Calu3 (cell line): ENCODE results near the gene ABHD1. TPM values are rescaled to one million over a fixed set of nuclear protein-coding genes. Genes with fewer than 3 reads are reported as not detected.

Experiments
- BruUV-seq: library from RNA; stranded (reverse); fragments of 400-500 nt; replicated peaks from 2 replicates; lab custom pipeline; 2021; lab: Mats Ljungman, UMichigan
- CTCF ChIA-PET: fragments of 300-600 bp; sonication (Branson Sonifier 250); formaldehyde crosslinking; loops from one replicate; lab custom pipeline; 2022; ENCODE audit warnings: antibody characterized with exemption; lab: Charles Lee
- DNase-seq: peaks from one replicate; pipeline ENCODE4 v3.0.0; 2022
- H3K27ac Mint-ChIP-seq: one replicate; pipeline ENCODE4 v1.8.0; 2022; ENCODE audit warnings: mixed read lengths; ENCODE audit not compliant: unreplicated experiment
- H3K27me3 Mint-ChIP-seq: one replicate; pipeline ENCODE4 v1.8.0; 2022; ENCODE audit warnings: mixed read lengths; ENCODE audit not compliant: unreplicated experiment
- H3K36me3 Mint-ChIP-seq: one replicate; pipeline ENCODE4 v1.8.0; 2022; ENCODE audit warnings: mild to moderate bottlenecking, moderate library complexity, mixed read lengths; ENCODE audit not compliant: insufficient read depth, unreplicated experiment
- H3K4me1 Mint-ChIP-seq: one replicate; pipeline ENCODE4 v1.8.0; 2022; ENCODE audit warnings: mild to moderate bottlenecking, low read depth, mixed read lengths; ENCODE audit not compliant: unreplicated experiment
- H3K4me3 Mint-ChIP-seq: one replicate; pipeline ENCODE4 v1.8.0; 2022; ENCODE audit warnings: mild to moderate bottlenecking, low read depth, moderate library complexity, mixed read lengths; ENCODE audit not compliant: unreplicated experiment
- H3K9me3 Mint-ChIP-seq: one replicate; pipeline ENCODE4 v1.8.0; 2022; ENCODE audit warnings: low read depth, mixed read lengths; ENCODE audit not compliant: unreplicated experiment
- intact Hi-C: fragments of 100-400 bp; cut with micrococcal nuclease; formaldehyde crosslinking; loops from one replicate; pipeline ENCODE4 v1.10.0; 2022; ENCODE audit not compliant: unreplicated experiment
- total RNA-seq: library from RNA; stranded (reverse); gene quantifications from 2 replicates; pipeline ENCODE4 v1.2.3, GENCODE V29; 2022
- TF ChIP-seq, protein P1 (sequence below): fragments of 200-600 bp; IDR thresholded peaks from one replicate; pipeline ENCODE4 v1.8.0; 2022; ENCODE audit warnings: antibody characterized with exemption; ENCODE audit not compliant: unreplicated experiment

ABHD1 gene
- total RNA-seq, 1 experiment from 2014 or later = 0.64 TPM

DNA sequence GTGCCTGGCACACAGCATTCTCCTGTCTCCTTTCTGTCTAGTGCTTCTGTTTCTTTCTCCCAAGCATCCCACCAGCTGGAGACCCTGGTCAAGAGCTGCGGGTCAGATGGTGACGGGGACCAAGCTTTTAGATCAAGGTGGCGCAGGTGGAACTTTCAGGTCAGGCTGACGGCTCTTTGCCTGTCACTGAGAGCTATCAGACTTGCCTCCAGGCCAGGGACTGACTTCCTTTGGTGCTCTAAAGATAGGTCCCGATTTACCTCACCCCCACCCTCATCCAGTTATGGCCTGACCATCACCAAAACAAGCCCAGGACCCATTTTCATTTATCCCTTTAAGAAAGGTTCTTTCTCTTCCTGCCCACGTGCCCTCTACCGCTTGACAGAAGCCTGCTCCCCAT, 46.4 kb upstream of the ABHD1 start:
- H3K4me3 Mint-ChIP-seq = no peak overlapping the region
- no TSS peak for BruUV-seq
- intact Hi-C loops = no loop called here
- no peak for DNase-seq
- H3K4me1 Mint-ChIP-seq = peaks cover 13% of the 10 kb centered on the region
- no peaks in the 10 kb centered on the region for H3K9me3 Mint-ChIP-seq
- peaks cover 9% of the 10 kb centered on the region for H3K36me3 Mint-ChIP-seq
- no peak overlapping the region for H3K27ac Mint-ChIP-seq
- CTCF ChIA-PET = no interaction called here
- TF ChIP-seq, protein P1, sequence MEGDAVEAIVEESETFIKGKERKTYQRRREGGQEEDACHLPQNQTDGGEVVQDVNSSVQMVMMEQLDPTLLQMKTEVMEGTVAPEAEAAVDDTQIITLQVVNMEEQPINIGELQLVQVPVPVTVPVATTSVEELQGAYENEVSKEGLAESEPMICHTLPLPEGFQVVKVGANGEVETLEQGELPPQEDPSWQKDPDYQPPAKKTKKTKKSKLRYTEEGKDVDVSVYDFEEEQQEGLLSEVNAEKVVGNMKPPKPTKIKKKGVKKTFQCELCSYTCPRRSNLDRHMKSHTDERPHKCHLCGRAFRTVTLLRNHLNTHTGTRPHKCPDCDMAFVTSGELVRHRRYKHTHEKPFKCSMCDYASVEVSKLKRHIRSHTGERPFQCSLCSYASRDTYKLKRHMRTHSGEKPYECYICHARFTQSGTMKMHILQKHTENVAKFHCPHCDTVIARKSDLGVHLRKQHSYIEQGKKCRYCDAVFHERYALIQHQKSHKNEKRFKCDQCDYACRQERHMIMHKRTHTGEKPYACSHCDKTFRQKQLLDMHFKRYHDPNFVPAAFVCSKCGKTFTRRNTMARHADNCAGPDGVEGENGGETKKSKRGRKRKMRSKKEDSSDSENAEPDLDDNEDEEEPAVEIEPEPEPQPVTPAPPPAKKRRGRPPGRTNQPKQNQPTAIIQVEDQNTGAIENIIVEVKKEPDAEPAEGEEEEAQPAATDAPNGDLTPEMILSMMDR = no peak
- peaks cover 60% of the 10 kb centered on the region for H3K27me3 Mint-ChIP-seq

DNA sequence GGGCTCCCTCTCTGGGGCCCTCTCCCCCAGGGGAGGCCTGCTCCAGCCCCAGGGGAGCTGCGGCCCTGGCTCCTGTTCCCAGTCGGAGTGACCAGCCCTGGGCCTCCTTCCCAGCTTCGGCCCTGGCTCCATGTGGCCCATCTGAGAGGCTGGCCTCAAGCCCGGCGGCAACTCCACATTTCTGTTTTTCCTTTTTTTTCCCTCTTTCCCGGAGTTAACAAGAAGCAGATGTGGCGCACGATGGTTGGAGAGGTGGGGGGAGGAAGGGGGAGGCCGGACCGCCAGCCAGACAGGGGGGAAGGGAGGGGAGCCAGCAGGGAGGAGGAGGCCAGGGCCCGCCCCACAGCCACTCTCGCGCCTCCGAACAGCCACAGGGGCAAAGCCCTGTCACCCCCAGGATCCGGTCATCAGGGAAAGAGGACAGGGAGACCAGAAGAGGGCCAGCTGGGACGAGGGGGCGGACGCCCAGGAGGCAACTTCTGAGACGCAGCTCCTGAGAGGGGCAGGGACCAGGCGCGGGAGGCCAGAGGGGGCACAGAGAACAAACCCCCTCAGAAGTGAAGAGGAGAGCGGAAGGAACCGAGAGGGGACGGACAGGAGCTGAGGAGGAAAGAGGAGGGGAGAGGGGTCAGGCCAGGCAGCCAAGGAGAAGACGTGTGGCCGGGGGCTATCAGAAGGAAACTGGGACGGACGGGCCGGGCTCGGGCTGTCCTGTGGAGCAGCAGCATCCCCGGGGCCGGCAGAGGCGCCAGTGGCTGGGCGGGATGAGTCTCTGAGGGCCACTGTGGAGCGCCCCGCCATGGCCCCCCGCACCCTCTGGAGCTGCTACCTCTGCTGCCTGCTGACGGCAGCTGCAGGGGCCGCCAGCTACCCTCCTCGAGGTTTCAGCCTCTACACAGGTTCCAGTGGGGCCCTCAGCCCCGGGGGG, 45.1 kb upstream of the ABHD1 start, which contains the start of gene EMILIN1:
Gene EMILIN1 (plus strand): TSS at position 349 of the 928 bp plus-strand sequence. CDS start 451 bp downstream, at position 800.
- Mint-ChIP-seq H3K27me3 (peaks cover 57% of the 10 kb centered on the region), H3K27ac (no peak within 1 kb of the TSS), H3K4me1 (peaks cover 13% of the 10 kb centered on the region), H3K36me3 (peaks cover 5% of the 10 kb centered on the region), H3K4me3 (no peak within 1 kb of the TSS), H3K9me3 (no peaks in the 10 kb centered on the region)
- no TSS peak for BruUV-seq
- CTCF ChIA-PET = interaction anchor here (0.6 kb wide), 1 partner anchor 233 kb away, joined by 4 read pairs; no protein-coding TSS in a partner anchor
- intact Hi-C loops = no loop called here
- TF ChIP-seq, protein P1 = no peak
- DNase-seq = no peak

DNA sequence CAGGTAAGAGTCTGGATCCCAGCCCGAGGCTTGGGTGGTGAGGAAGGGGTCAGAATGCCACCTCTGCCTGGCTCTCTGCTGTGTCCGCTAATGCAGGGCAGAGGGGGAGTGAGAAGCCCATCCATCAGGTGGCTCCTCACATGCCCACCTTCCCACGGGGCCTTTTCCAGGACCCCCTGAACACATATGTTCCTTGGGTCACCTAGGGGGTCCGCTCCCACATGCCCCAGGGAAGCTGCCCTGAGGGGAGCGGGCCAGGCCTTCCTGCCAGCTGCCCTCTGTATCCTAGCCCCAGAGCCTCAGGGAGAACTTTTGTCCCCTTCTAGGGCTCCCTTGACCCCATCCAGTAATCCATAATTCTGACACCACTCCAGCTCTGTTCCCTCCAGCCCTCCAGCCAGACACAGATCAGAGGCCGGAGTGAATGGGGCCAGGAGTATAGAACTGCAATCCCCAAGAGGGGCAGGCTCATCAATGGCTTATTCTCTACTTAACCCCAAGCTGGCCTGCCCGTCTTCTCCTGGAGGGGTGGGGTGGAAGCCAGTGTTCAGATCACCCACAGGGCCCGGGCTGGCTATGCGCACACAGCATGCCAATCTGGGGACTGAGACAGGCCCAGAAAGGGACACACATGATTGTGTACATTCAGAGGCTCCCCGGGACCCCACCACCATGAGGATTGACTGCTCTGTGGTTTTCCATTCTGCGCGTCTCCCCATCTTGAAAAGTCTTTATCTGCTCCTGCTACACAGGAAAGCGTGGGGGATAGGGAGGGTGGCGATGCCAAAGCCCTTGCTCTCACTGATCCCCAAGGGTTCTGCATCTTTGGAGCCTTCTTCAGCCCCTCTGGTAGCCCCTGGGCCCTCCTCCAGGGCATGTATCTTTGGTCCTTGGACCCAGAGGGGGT, 44.1 kb upstream of the ABHD1 start:
- peaks cover 47% of the 10 kb centered on the region for H3K27me3 Mint-ChIP-seq
- TF ChIP-seq, protein P1 = no peak
- DNase-seq = no peak
- no peaks in the 10 kb centered on the region for H3K9me3 Mint-ChIP-seq
- CTCF ChIA-PET = no interaction called here
- no peak overlapping the region for H3K27ac Mint-ChIP-seq
- peaks cover 5% of the 10 kb centered on the region for H3K36me3 Mint-ChIP-seq
- H3K4me1 Mint-ChIP-seq = peaks cover 13% of the 10 kb centered on the region
- BruUV-seq = no TSS peak
- H3K4me3 Mint-ChIP-seq = no peak overlapping the region
- intact Hi-C loops = no loop called here

DNA sequence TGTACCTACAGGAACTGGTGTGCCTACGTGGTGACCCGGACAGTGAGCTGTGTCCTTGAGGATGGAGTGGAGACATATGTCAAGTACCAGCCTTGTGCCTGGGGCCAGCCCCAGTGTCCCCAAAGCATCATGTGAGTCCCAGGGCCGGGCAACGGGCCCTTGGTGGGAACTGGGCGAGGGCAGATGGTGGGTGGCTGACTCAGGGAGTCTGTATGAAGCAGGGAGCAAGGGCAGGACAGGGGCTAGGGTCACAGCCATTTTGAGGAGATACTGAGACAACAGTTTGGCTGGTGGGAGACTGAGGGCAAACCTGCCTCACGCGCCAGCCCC, 43.5 kb upstream of the ABHD1 start:
- H3K36me3 Mint-ChIP-seq = peaks cover 5% of the 10 kb centered on the region
- no peak for DNase-seq
- H3K27me3 Mint-ChIP-seq = peaks cover 41% of the 10 kb centered on the region
- intact Hi-C loops = no loop called here
- H3K4me3 Mint-ChIP-seq = no peak overlapping the region
- H3K27ac Mint-ChIP-seq = no peak overlapping the region
- H3K9me3 Mint-ChIP-seq = no peaks in the 10 kb centered on the region
- CTCF ChIA-PET = no interaction called here
- TF ChIP-seq, protein P1 = no peak
- BruUV-seq = no TSS peak
- peaks cover 13% of the 10 kb centered on the region for H3K4me1 Mint-ChIP-seq
